Measurements from ENCODE around the gene RHBDD3.
A peak's percentile ranks its signal among the peaks of the same experiment; 100 is the strongest.

Gene RHBDD3

DNA sequence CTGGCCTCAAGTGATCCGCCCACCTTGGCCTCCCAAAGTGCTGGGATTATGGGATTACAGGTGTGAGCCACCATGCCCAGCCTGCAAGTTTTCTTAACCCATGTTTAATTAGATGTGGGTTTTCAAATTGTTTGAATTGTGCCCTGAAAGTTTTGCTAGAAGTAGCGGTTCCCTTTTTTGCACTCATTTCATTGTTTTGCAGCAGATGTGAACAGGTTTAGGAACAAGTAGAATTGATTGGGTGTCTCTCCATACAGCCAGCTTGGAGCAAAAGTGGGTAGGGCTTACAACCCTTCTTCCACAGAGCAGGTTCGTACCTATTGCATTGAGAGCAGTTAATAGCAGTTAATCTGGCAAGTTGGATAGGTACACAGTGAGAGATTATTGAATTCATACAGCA, 16.4 kb upstream of the RHBDD3 start:
- no peak overlapping the region for H3K4me3 ChIP-seq (ENCODE audit: control insufficient read depth, low read depth, low read length)
- TF ChIP-seq CTCF (conservative IDR thresholded peaks at IDR 0.05; ENCODE audit: control insufficient read depth, insufficient read depth, low read depth, low read length) = no peak
- no peak for DNase-seq (ENCODE audit: low read depth)

DNA sequence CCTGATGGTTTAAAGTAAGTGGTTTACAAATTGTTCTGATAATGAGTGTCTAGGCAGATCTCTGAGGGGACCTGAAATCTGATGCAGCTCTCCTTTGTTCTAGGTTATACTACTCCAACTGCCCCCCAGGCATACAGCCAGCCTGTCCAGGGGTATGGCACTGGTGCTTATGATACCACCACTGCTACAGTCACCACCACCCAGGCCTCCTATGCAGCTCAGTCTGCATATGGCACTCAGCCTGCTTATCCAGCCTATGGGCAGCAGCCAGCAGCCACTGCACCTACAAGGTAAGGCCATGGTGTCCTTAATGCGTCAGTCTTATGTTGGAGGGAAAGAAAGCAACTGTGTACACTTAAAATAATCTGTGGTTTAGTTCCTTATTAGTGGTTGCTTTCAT, 10.1 kb upstream of the RHBDD3 start:
- no peak for DNase-seq (ENCODE audit: low read depth)
- H3K4me3 ChIP-seq (ENCODE audit: control insufficient read depth, low read depth, low read length) = no peak overlapping the region
- no peak for TF ChIP-seq CTCF (conservative IDR thresholded peaks at IDR 0.05; ENCODE audit: control insufficient read depth, insufficient read depth, low read depth, low read length)

DNA sequence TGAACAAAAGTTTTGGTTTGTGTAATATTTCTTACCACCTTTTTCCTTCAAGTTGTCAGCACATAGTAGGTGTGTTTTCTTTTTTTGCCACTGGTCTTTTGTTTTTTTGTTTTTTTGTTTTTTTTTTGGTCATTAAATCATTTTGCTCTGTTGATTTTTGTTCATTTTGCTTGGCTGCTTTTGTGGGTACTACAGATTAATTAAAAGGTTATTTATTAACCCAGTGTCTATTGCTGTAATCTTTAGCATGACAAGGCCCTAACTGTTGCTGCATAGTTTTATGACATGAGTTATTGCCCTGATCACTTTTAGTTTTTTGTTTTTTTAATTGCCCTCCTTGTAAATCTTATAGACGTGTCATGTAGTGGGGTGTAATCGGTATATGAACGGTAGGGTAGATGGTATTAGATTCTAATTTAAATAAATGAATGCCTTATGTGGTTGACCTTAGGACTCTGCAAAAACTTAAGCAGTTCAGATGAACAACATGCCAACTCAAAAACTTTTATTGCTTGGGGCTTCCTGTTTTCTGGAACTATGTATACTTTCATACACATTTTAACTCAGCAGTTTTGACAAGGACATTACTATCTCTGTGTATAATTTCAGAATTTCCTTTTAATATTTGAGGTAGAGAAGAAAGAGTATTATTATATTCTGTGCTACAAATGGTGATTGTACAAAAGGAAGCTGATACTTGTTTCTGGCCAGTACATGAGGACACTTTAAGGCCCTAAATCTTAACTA, 8.2 kb upstream of the RHBDD3 start:
- DNase-seq (ENCODE audit: low read depth) = no peak
- no peak for TF ChIP-seq CTCF (conservative IDR thresholded peaks at IDR 0.05; ENCODE audit: control insufficient read depth, insufficient read depth, low read depth, low read length)
- no peak overlapping the region for H3K4me3 ChIP-seq (ENCODE audit: control insufficient read depth, low read depth, low read length)

DNA sequence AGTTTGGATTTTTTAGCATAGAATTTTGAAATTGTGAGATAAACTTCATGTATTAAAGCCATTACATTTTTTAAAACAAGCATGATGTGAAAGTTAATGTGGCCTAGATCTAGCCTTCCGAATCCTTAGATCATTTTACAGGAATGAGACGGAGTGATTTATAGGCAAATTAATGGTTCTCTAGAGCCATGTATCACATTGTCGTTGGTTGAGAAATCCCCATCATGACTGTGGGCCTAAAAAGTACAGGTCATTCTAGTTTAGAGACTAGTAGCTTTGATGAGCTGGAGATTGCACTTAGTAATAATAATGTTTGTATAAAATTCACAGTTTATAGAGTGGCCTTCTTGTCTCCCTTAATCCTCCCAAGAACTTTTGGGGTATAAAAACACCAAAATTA, 7.4 kb upstream of the RHBDD3 start:
- H3K4me3 ChIP-seq (ENCODE audit: control insufficient read depth, low read depth, low read length) = no peak overlapping the region
- no peak for TF ChIP-seq CTCF (conservative IDR thresholded peaks at IDR 0.05; ENCODE audit: control insufficient read depth, insufficient read depth, low read depth, low read length)
- peak; percentile 24 for DNase-seq (ENCODE audit: low read depth)

- no peak for DNase-seq (ENCODE audit: low read depth)
- no peak overlapping the region for H3K4me3 ChIP-seq (ENCODE audit: control insufficient read depth, low read depth, low read length)
- TF ChIP-seq CTCF (conservative IDR thresholded peaks at IDR 0.05; ENCODE audit: control insufficient read depth, insufficient read depth, low read depth, low read length) = no peak
Measured at GRCh38 chr22:29272624-29273023, 4.8 kb upstream of the RHBDD3 start.

DNA sequence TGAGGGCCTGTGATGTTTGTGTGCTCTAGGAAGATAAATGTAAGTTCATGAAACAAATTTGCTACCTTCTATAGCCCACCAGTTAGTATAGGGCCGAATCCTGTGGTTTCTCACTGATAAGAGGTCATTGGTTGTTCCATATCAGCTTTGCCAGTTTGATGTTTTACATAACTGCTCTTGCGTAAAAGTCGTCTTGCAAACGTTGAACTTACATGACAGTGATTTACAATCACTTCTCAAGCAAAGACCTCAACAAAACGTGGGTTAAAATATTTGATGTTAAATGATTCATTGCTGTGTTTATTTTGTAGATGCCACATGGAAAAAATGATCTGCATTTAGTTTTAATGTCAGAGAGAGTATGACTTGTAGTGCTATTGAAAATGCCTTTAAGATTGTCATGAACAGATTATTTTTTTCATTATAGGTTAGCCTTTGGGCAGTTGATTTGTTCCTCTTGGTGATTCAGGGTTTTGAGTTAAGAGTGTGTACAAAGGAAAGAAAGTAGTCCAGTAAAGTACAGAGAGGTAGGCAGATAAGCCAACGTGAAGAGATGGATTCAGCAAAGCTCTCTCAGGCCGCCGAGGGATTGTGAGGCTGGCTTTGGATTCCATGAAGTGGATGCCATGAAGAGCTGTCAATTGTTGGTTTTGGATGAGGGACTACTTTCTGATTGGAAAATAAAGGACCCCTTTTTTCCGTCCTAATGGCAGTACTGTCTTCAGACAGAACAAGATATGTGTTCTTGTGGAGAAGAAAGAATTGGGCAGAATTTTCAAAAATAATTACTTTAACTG, 2.9 kb upstream of the RHBDD3 start:
- no peak for TF ChIP-seq CTCF (conservative IDR thresholded peaks at IDR 0.05; ENCODE audit: control insufficient read depth, insufficient read depth, low read depth, low read length)
- peak overlapping the region; percentile 91 for H3K4me3 ChIP-seq (ENCODE audit: control insufficient read depth, low read depth, low read length)
- DNase-seq (ENCODE audit: low read depth) = peak; percentile 42
